Natural killer cell (primary cell): ENCODE measurements around the gene RPAP2. TPM values are rescaled to one million over a fixed set of nuclear protein-coding genes. Genes with fewer than 3 reads are reported as not detected.

Experiments
- ATAC-seq, 3 donors: fragments of 150-1000 bp in 2 of 3; fragments of 200-7000 bp in 1 of 3; cut with Tn5 transposase; 1 replicate in 1 of 3; 2 replicates in 2 of 3; pipeline ENCODE4 v1.10.0; 2021; ENCODE audit warnings: mild to moderate bottlenecking in 2 of 3, moderate library complexity in 2 of 3
- DNase-seq, 2 donors: peaks; one replicate each; pipeline versions ENCODE4 v3.0.0 to v3.0.0-alpha.2; 2013 to 2021; ENCODE audit warnings: mixed read lengths in 1 of 2
- H3K27ac ChIP-seq: one replicate; pipeline ENCODE4 v1.5.1; 2013; ENCODE audit warnings: mild to moderate bottlenecking, low read length
- H3K27me3 ChIP-seq: one replicate; pipeline ENCODE4 v1.6.1; 2013; ENCODE audit warnings: low read length; ENCODE audit not compliant: control insufficient read depth, insufficient read depth
- H3K36me3 ChIP-seq: one replicate; pipeline ENCODE4 v1.6.1; 2013; ENCODE audit warnings: low read length; ENCODE audit not compliant: control insufficient read depth, insufficient read depth
- H3K4me1 ChIP-seq: one replicate; pipeline ENCODE4 v1.6.1; 2013; ENCODE audit warnings: low read length; ENCODE audit not compliant: control insufficient read depth, insufficient read depth
- H3K4me3 ChIP-seq: one replicate; pipeline ENCODE4 v1.5.1; 2013; ENCODE audit warnings: low read length
- H3K9me3 ChIP-seq: one replicate; pipeline ENCODE4 v1.6.1; 2013; ENCODE audit warnings: low read length; ENCODE audit not compliant: control insufficient read depth, insufficient read depth
- H3K27ac Mint-ChIP-seq, 2 donors: one replicate each; pipeline ENCODE4 v1.8.0; 2022; ENCODE audit warnings: mild to moderate bottlenecking in 2 of 2, mixed read lengths in 2 of 2, moderate library complexity in 1 of 2
- H3K27me3 Mint-ChIP-seq, 2 donors: one replicate each; pipeline ENCODE4 v1.8.0; 2022; ENCODE audit warnings: low read depth in 2 of 2, mixed read lengths in 2 of 2
- H3K36me3 Mint-ChIP-seq: one replicate; pipeline ENCODE4 v1.8.0; 2022; ENCODE audit warnings: mixed read lengths
- H3K4me1 Mint-ChIP-seq, 2 donors: one replicate each; pipeline ENCODE4 v1.8.0; 2022; ENCODE audit warnings: mixed read lengths in 2 of 2
- H3K4me3 Mint-ChIP-seq: one replicate; pipeline ENCODE4 v1.8.0; 2022; ENCODE audit warnings: mild to moderate bottlenecking, moderate library complexity, mixed read lengths
- H3K9me3 Mint-ChIP-seq, 2 donors: one replicate each; pipeline ENCODE4 v1.8.0; 2022; ENCODE audit warnings: mixed read lengths in 2 of 2
- WGBS: methylation state at CpG from one replicate; pipeline ENCODE4 v1.1.7; 2013; ENCODE audit warnings: missing lambda C conversion rate; ENCODE audit not compliant: insufficient coverage; 5-methylcytosine and 5-hydroxymethylcytosine counted together
- intact Hi-C: fragments of 100-400 bp; cut with micrococcal nuclease; formaldehyde crosslinking; loops from one replicate; pipeline ENCODE4 v1.14.2; 2022
- total RNA-seq, 4 donors: library from RNA; stranded (reverse); fragments of 120-200 nt in 1 of 4; gene quantifications; one replicate each; pipeline versions ENCODE4 v1.2.3 to v1.2.4, GENCODE V29; 2013 to 2022
- TF ChIP-seq, protein P1 (sequence below): fragments of 200-600 bp; IDR thresholded peaks from one replicate; pipeline ENCODE4 v1.8.0; 2022; ENCODE audit warnings: antibody characterized with exemption

Gene RPAP2
- total RNA-seq, 3 donors from 2014 or later (not counting 1 experiment from before 2014, with no cell fraction given) = 39.4 to 45.7 (median 39.8) TPM

DNA sequence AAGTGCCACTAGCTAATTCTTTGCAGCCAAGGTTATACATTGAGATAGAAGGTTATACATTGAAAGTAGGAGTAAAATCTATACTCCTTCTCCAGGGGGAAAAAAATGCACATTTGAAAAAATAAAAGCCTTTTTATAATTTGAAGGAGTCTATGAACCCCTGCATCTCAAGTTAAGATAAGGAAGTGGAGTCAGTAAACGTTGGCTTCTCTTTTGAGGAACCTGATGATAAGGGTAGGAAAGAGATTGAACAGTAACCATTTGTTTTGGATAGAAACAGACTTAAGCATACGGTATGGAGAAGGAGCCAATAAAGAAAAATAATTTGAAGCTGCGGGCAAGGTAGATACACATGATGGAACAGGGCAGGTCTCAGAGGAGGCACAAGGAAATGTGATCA, 64.1 kb downstream of the RPAP2 start:
- no peak overlapping the region for H3K27ac Mint-ChIP-seq
- TF ChIP-seq, protein P1, sequence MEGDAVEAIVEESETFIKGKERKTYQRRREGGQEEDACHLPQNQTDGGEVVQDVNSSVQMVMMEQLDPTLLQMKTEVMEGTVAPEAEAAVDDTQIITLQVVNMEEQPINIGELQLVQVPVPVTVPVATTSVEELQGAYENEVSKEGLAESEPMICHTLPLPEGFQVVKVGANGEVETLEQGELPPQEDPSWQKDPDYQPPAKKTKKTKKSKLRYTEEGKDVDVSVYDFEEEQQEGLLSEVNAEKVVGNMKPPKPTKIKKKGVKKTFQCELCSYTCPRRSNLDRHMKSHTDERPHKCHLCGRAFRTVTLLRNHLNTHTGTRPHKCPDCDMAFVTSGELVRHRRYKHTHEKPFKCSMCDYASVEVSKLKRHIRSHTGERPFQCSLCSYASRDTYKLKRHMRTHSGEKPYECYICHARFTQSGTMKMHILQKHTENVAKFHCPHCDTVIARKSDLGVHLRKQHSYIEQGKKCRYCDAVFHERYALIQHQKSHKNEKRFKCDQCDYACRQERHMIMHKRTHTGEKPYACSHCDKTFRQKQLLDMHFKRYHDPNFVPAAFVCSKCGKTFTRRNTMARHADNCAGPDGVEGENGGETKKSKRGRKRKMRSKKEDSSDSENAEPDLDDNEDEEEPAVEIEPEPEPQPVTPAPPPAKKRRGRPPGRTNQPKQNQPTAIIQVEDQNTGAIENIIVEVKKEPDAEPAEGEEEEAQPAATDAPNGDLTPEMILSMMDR = no peak
- ATAC-seq (no peak), DNase-seq (no peak)
- peaks cover 14% of the 10 kb centered on the region for H3K36me3 Mint-ChIP-seq
- Histone ChIP-seq H3K27me3 (no peaks in the 10 kb centered on the region), H3K4me3 (no peak overlapping the region), H3K4me1 (peaks cover 9% of the 10 kb centered on the region), H3K27ac (no peak overlapping the region), H3K36me3 (peaks cover 4% of the 10 kb centered on the region), H3K9me3 (no peaks in the 10 kb centered on the region)
- whole genome bisulfite sequencing = 55% methylated on average over 3 of the region's 3 CpGs
- H3K4me3 Mint-ChIP-seq = no peak overlapping the region
- H3K9me3 Mint-ChIP-seq = no peaks in the 10 kb centered on the region
- intact Hi-C loops = no loop called here
- no peaks in the 10 kb centered on the region for H3K27me3 Mint-ChIP-seq
- H3K4me1 Mint-ChIP-seq = peaks cover 35 to 36% of the 10 kb centered on the region in 2 donors

DNA sequence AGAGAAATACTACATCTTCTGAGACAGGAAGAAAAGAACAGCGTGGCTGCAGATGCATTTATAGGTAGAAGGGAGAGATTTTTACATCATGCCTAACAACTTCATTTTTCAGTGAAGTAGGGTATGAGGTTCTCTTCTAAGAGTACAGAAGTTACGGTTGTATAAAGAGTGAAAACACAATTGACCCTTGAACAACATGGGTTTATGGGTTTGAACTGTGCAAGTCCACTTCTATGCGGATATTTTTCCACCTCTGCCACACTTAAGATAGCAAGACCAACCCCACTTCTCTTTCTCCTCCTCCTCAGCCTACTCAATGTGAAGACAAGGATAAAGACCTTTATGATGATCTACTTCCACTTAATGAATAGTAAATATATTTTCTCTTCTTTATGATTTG, 64.5 kb downstream of the RPAP2 start:
- Mint-ChIP-seq H3K27me3 (no peaks in the 10 kb centered on the region), H3K9me3 (no peaks in the 10 kb centered on the region), H3K27ac (no peak overlapping the region), H3K4me3 (no peak overlapping the region), H3K36me3 (peaks cover 9% of the 10 kb centered on the region), H3K4me1 (peaks cover 36% of the 10 kb centered on the region in 2 donors)
- intact Hi-C loops = no loop called here
- DNase-seq (no peak), ATAC-seq (no peak)
- Histone ChIP-seq H3K27ac (no peak overlapping the region), H3K27me3 (no peaks in the 10 kb centered on the region), H3K36me3 (peaks cover under 1% of the 10 kb centered on the region), H3K9me3 (no peaks in the 10 kb centered on the region), H3K4me3 (no peak overlapping the region), H3K4me1 (peaks cover 11% of the 10 kb centered on the region)
- 94% methylated on average over 2 of the region's 3 CpGs for WGBS
- TF ChIP-seq, protein P1 = no peak

DNA sequence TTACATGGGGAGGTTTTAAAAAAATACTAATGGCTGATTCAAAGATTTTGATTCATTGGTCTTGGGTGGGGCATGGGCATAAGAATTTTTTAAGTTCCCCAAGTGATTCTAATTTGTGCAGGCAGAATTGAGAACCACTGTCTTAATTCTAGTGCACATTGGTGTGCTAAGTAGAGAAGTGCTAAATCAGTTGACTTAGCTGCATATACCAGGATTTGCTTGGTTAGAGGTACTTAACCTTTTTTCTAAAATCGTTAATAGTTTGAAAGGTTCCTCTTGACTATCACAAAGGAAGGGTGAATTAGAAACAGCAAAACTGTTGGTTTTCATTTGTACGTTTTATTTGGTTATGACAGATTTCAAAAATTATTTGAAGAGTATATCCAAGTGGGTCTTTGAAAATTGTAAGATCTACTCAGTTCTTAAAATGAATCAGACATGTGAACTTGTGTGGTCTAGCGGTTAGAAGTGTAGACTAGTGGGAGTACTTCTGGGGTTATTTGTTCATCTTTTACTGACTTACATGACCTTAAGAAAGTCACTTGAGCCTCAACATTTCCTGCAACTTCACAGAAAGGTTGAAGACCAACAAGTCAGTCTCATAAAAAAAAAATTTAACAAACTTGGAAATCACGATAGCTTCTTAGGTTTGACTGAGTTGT, 66.7 kb downstream of the RPAP2 start:
- 36% methylated on average over 3 of the region's 4 CpGs for WGBS
- H3K4me3 ChIP-seq = no peak overlapping the region
- no peaks in the 10 kb centered on the region for H3K27me3 Mint-ChIP-seq
- peak overlapping the region; percentile 61 for H3K27ac ChIP-seq
- H3K36me3 Mint-ChIP-seq = no peaks in the 10 kb centered on the region
- no peaks in the 10 kb centered on the region for H3K36me3 ChIP-seq
- intact Hi-C loops = loop anchor here (2.0 to 5.0 kb wide), 4 partner anchors 48 to 219 kb away; partner anchors contain the start of gene GFI1
- DNase-seq = peak in 1 of 2 donors; percentile 55
- peaks cover 11% of the 10 kb centered on the region for H3K4me1 ChIP-seq
- peaks cover 40 to 41% of the 10 kb centered on the region in 2 donors for H3K4me1 Mint-ChIP-seq
- no peaks in the 10 kb centered on the region for H3K9me3 Mint-ChIP-seq
- no peaks in the 10 kb centered on the region for H3K27me3 ChIP-seq
- peak overlapping the region; percentile 64 for H3K4me3 Mint-ChIP-seq
- peak overlapping the region; percentile 1 to 74 for H3K27ac Mint-ChIP-seq
- peak; percentile 81 to 89 (median 83) for ATAC-seq
- H3K9me3 ChIP-seq = no peaks in the 10 kb centered on the region
- TF ChIP-seq, protein P1 = no peak
